Large intestine (tissue), 3 donors: ENCODE measurements around the gene DTNB. TPM values are rescaled to one million over a fixed set of nuclear protein-coding genes. Genes with fewer than 3 reads are reported as not detected.

Experiments
- DNase-seq, 2 donors: peaks; one replicate each; pipeline versions ENCODE4 v3.0.0 to v3.0.0-alpha.2; 2013
- H3K27ac ChIP-seq: one replicate; pipeline ENCODE4 v1.5.1; 2013; ENCODE audit warnings: low read length
- H3K27me3 ChIP-seq: 2 replicates; pipeline ENCODE4 v1.6.1; 2013; ENCODE audit warnings: low read length; ENCODE audit not compliant: control insufficient read depth, insufficient read depth
- H3K36me3 ChIP-seq: 2 replicates; pipeline ENCODE4 v1.6.1; 2013; ENCODE audit warnings: low read length; ENCODE audit not compliant: control insufficient read depth, insufficient read depth
- H3K4me1 ChIP-seq: one replicate; pipeline ENCODE4 v1.6.1; 2013; ENCODE audit warnings: low read length; ENCODE audit not compliant: control insufficient read depth, insufficient read depth
- H3K4me3 ChIP-seq: one replicate; pipeline ENCODE4 v1.5.1; 2013; ENCODE audit warnings: low read length
- H3K9me3 ChIP-seq: one replicate; pipeline ENCODE4 v1.6.1; 2013; ENCODE audit warnings: mild to moderate bottlenecking, low read depth, low read length, moderate library complexity; ENCODE audit not compliant: control insufficient read depth
- WGBS: methylation state at CpG from one replicate; pipeline ENCODE4 v1.1.5; 2013; ENCODE audit warnings: low lambda C conversion rate; ENCODE audit not compliant: insufficient coverage; 5-methylcytosine and 5-hydroxymethylcytosine counted together
- polyA plus RNA-seq: library from polyadenylated mRNA; unstranded; fragments of 120-200 nt; gene quantifications from one replicate; pipeline ENCODE4 v1.2.1, GENCODE V29; 2013

DTNB gene
- polyA plus RNA-seq, 1 donor, result 6.8 TPM

DNA sequence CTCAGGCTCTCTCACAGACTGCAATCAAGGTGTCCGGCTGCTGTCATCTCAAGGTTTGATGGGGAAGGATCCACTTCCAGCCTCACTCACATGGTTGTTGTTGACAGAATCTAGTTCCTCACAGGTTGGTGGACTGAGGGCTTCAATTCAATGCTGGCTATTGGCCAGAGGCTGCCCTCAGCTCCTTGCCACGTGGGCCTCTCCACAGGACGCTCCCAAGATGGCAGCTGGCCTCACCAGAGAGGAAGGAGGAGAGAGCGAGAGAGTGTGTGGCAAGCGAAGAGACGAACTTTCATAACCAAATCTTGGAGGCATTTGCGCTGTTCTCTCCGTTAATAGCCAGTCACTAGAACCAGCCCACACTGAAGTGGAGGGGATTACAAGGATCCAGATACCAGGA, 318.1 kb downstream of the DTNB start:
- Histone ChIP-seq H3K4me1 (no peaks in the 10 kb centered on the region), H3K4me3 (no peak overlapping the region), H3K36me3 (no peaks in the 10 kb centered on the region), H3K27me3 (no peaks in the 10 kb centered on the region), H3K27ac (no peak overlapping the region), H3K9me3 (no peaks in the 10 kb centered on the region)
- DNase-seq, result no peak
- WGBS, result no CpG with 5 or more reads among the region's 8 CpGs

DNA sequence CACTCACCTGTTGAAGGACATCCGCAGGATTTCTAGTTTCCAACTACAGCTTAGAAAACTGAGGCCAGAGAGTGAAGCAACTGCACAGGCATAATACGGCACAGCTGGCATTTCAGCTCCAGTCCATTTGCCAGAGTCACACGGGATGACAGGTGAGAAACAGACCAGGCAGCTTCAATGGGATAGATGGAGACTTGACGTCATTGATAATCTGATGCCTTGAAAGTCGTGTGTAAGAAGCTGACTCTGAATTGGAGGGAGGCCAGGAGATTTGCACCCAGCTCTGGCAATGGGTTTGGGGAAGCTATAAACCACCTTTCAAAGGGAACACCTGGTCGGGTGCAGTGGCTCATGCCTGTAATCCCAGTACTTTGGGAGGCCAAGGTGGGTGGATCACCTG, 319.3 kb downstream of the DTNB start:
- no peak for DNase-seq
- Histone ChIP-seq H3K9me3 (no peaks in the 10 kb centered on the region), H3K27me3 (no peaks in the 10 kb centered on the region), H3K4me1 (no peaks in the 10 kb centered on the region), H3K4me3 (no peak overlapping the region), H3K27ac (no peak overlapping the region), H3K36me3 (no peaks in the 10 kb centered on the region)
- no CpG with 5 or more reads among the region's 6 CpGs for WGBS

DNA sequence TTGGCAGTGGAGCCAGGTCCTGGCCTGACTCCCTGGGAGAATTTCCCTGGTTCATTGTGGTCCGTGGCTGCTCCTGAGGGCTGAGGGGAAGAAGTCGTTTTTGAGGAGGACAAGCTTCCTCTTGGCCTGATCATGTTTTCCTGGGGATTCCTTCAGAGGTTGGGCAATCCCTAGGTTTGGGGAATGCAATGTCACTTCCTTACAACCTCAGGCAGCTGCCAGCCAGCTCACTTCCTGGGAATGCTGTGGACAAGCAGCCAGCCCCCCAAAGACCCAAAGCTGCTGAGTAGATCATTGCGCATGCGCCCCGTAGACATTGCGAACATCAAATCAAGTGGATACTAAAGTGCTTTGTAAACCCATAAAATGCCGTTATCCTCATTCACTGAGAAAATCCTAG, 324.0 kb downstream of the DTNB start:
- H3K36me3 ChIP-seq, result no peaks in the 10 kb centered on the region
- H3K9me3 ChIP-seq, result no peaks in the 10 kb centered on the region
- H3K27ac ChIP-seq, result no peak overlapping the region
- DNase-seq, result no peak
- peaks cover 12% of the 10 kb centered on the region for H3K4me1 ChIP-seq
- no peak overlapping the region for H3K4me3 ChIP-seq
- H3K27me3 ChIP-seq, result no peaks in the 10 kb centered on the region
- 97% methylated on average over 4 of the region's 7 CpGs for WGBS

DNA sequence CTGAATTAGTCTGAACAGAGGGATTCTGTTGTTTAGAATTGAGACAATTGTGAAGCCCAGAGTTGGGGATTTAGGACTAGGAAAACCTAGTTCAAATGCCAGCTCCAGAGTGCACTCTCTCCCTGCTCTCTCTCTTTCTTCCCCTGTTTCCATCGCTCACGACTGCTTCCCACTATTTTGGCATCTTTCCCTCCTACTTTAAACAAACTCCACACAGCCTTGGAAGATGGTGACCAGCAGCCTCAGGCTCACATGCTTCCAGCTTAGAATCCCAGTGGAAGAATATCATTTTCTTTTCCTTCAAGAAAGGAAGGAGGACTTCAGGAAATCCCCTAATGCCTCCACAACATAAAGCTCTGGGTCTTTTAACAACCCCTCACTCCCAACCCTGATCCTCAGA, 325.5 kb downstream of the DTNB start:
- DNase-seq, result no peak
- H3K27me3 ChIP-seq, result no peaks in the 10 kb centered on the region
- WGBS, result 86% methylated on average over 2 of the region's 2 CpGs
- no peaks in the 10 kb centered on the region for H3K9me3 ChIP-seq
- H3K4me3 ChIP-seq, result no peak overlapping the region
- H3K27ac ChIP-seq, result no peak overlapping the region
- no peaks in the 10 kb centered on the region for H3K36me3 ChIP-seq
- H3K4me1 ChIP-seq, result peaks cover 15% of the 10 kb centered on the region

DNA sequence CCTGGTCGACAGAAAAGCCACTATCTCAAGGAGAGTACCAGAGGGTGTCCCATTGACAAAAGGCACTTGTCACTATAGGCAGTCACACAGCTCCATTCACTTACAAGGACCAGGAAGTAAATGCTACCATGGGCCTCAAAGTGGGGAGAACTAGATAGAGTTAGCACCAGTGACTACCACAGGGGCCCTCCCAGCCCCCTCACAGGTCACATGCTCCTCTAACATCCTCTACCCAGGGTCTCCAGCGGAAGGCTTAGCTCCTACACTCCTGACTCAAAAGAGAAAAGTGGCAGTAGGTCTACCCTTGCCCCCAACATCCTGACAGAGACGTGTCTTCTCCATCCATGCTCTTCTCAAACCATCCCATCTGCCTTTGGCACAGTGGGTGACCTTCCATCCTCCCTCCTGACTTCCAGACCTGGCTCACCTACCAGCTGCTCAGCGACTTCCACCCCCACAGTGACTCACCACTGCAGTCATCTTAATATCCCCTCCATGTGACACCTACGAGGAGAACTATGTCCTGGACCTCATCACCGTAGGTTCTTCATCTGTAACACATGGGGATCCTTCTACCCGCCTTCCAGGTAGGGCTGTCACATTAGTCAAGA, 326.1 kb downstream of the DTNB start:
- Histone ChIP-seq H3K27me3 (no peaks in the 10 kb centered on the region), H3K36me3 (no peaks in the 10 kb centered on the region), H3K27ac (no peak overlapping the region), H3K9me3 (no peaks in the 10 kb centered on the region), H3K4me1 (peaks cover 20% of the 10 kb centered on the region), H3K4me3 (no peak overlapping the region)
- no CpG with 5 or more reads among the region's 7 CpGs for WGBS
- peak; percentile 67 to 78 for DNase-seq

DNA sequence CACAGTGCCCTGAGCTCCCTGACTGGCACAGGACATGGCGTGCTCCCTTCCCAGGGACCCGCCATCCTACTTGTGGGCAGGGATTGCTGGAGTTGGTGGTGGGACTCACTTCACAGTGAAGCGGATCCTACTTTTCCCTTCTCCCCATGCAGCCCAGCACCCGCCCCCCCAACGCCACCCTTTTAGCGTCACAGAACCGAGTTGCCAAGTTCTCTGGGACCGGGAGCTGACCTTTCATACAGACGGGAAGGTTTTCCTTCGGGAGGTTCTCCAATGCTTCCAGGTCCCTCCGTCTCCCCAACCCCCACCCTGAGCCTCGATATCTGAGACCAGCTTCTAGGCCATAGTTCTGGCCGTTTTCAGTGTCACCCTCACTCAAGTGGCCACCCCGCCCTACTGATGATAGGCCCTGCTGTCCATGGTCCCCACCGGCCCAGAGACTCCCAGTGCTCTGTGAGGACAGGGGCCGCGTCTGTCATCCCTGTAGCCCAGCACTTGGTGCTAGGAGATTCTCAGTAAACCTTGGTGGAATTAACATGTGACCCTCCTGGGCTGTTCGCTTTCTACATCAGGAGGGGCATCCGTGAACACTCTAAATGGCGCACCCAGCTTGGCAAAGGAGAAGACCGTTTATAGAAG, 330.1 kb downstream of the DTNB start:
- Histone ChIP-seq H3K27ac (no peak overlapping the region), H3K36me3 (peaks cover 4% of the 10 kb centered on the region), H3K4me1 (peaks cover 32% of the 10 kb centered on the region), H3K4me3 (no peak overlapping the region), H3K27me3 (no peaks in the 10 kb centered on the region), H3K9me3 (no peaks in the 10 kb centered on the region)
- no CpG with 5 or more reads among the region's 21 CpGs for WGBS
- no peak for DNase-seq

DNA sequence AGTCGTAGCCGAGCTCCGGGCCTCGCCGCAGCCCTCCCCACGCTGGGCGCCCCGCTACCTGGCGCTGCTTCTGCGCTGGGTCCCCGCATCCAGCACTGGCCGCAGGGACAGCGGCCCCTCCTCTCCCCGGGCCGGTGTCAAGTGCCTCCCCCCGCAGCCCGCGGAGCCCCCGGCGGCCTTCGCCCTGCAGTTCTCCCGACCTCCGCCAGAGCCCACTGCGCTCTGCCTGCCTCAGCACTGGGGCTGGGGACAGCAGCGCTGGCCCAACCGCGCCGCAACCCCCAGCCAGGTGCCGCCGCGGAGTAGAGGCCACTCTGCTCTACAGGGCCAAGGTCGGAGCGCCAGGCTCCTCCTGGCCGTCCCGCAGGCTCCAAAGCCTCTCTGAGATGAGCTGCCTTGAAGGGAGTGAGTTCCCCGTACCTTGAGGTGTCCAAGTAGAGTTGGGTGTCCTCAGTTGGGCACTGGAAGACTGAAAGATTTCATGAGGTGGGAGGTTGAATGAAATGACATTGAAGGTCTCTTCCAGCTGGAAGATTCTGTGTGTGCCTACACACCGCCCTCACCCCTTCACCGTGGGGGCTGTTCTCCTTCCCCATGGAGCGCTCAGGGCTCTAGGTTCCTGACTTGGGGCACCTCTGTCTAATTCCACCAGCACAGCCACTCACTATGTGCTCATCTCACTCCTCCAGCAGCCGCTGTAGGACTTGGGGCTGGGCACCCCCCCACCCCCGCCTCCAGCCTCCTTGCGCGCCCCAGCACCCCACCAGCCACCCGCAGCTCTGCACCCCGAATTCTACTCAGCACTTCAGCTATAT, 330.8 kb downstream of the DTNB start:
- Histone ChIP-seq H3K4me3 (peak overlapping the region; percentile 49), H3K9me3 (no peaks in the 10 kb centered on the region), H3K36me3 (peaks cover 6% of the 10 kb centered on the region), H3K27ac (peak overlapping the region; percentile 66), H3K4me1 (peaks cover 25% of the 10 kb centered on the region), H3K27me3 (no peaks in the 10 kb centered on the region)
- WGBS, result no CpG with 5 or more reads among the region's 45 CpGs
- peak; percentile 88 to 93 for DNase-seq

DNA sequence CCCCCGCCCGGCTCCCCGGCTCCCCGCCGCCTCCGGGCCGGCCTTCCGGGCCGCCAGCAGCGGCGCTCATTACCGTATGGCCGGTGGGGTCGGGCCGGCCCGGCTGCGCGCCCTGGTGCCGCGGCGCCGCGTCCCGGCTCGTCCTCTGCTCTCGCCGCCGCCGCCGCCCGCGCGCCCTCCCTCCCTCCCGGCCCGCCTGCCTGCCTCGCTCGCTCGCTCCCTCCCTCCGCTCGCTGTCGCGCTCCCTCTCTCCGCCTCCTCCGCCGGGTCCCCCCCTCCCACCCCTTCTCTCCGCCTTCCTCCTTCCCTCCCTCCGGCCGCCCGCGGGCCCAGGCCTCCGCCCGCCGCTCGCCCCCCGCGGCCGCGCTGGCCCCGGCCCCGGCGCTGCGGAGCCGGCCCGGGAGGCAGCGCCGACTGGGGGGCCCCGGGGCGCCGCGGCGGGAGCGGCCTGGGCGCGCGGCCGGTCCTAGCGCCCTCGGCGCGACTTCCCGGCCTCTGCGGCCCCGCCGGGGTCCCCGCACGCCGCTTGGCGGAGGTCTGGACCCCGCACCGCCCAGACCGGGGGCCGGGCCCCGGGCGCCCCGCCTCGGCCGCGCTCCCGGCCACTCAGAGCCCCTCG, 331.5 kb downstream of the DTNB start, which contains the start of gene DNMT3A:
Gene DNMT3A, minus strand, starts transcription at position 173 of the 619 bp plus-strand sequence. CDS start 27,941 bp downstream, outside the sequence.
- peak within 1 kb of the TSS; percentile 61 for H3K4me3 ChIP-seq
- H3K27ac ChIP-seq, result peak within 1 kb of the TSS; percentile 66
- peaks cover 8% of the 10 kb centered on the region for H3K36me3 ChIP-seq
- H3K9me3 ChIP-seq, result no peaks in the 10 kb centered on the region
- H3K27me3 ChIP-seq, result no peaks in the 10 kb centered on the region
- peak; percentile 58 to 75 for DNase-seq
- H3K4me1 ChIP-seq, result peaks cover 21% of the 10 kb centered on the region
- no CpG with 5 or more reads among the region's 100 CpGs for WGBS

DNA sequence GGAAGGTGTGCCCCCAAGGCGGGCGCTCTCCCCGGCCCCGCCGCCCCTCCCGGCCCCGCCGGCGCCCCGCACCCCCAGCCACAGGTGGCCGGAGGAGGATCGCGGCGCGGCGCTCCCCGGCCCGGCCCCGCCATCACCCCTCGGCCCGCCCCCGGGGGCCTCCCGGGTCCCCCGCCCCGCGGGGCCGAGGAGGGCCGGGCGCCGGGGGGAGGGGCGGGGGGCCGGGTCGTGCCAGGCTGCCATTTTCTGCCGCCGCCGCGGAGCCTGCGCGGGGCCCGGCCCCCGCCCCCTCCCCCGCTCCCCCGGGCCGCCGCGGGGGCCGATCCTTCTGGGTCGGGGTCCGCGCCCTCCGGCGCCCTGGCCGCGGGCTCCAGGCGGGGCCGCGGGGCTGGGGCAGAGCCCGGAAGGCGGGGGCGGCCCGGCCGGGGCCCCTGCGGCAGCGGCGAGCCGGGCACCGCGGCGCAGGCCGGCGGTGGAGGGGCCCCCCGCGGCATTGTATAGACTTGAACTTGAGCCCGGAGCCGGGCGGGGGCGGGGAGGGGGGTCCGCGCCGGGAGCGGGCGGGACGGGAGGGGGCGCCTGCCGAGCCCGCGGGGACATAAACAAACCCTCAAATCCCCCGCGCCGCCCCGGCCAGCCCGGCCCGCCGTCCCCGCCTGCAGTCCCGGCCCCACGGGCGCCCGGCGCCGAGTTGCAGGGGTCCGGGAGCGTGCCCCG, 332.2 kb downstream of the DTNB start:
- Histone ChIP-seq H3K4me3 (peak overlapping the region; percentile 61), H3K27ac (no peak overlapping the region), H3K9me3 (no peaks in the 10 kb centered on the region), H3K36me3 (peaks cover 8% of the 10 kb centered on the region), H3K27me3 (no peaks in the 10 kb centered on the region), H3K4me1 (peaks cover 24% of the 10 kb centered on the region)
- WGBS, result no CpG with 5 or more reads among the region's 104 CpGs
- peak in 1 of 2 donors; percentile 44 for DNase-seq
